Transverse colon (tissue), 4 donors: ENCODE results near the gene AP1S1. TPM values are rescaled to one million over a fixed set of nuclear protein-coding genes. Genes with fewer than 3 reads are reported as not detected.
A peak's percentile ranks its signal among the peaks of the same experiment; 100 is the strongest.
"Not testable (repeated sequence)": the region's sequence is repeated elsewhere in the genome, so short reads cannot be mapped to it uniquely, and the experiment has no call there.

Experiments used
- DNase-seq: peaks from one replicate; pipeline ENCODE4 v3.0.0-alpha.2; 2019
- H3K27ac ChIP-seq, 4 donors: fragments of 200-600 bp; sonication (generic); 2 replicates each; pipeline ENCODE4 v1.5.1; 2016 to 2018; ENCODE audit warnings: inconsistent platforms in 4 of 4
- H3K27me3 ChIP-seq: fragments of 200-600 bp; sonication (generic); 2 replicates; pipeline ENCODE4 v1.5.1; 2017; ENCODE audit warnings: inconsistent platforms
- H3K36me3 ChIP-seq, 4 donors: fragments of 200-600 bp; sonication (generic); 2 replicates each; pipeline ENCODE4 v1.5.1; 2017 to 2019; ENCODE audit warnings: inconsistent platforms in 4 of 4
- H3K4me1 ChIP-seq, 4 donors: fragments of 200-600 bp; sonication (generic); 2 replicates each; pipeline ENCODE4 v1.5.1; 2017 to 2020; ENCODE audit warnings: inconsistent platforms in 4 of 4
- H3K4me3 ChIP-seq, 4 donors: fragments of 200-600 bp; sonication (generic); 1 replicate in 1 of 4; 2 replicates in 3 of 4; pipeline versions ENCODE4 v1.5.1 to v1.6.1; 2017 to 2019; ENCODE audit warnings: inconsistent platforms in 4 of 4
- H3K9me3 ChIP-seq, 2 donors: fragments of 200-600 bp; sonication (generic); 2 replicates each; pipeline ENCODE4 v1.5.1; 2017 to 2019; ENCODE audit warnings: inconsistent platforms in 2 of 2
- EP300 ChIP-seq: sonication (generic); formaldehyde crosslinking; IDR thresholded peaks from one replicate; pipeline ENCODE4 v1.6.1; 2017; ENCODE audit warnings: antibody characterized with exemption, low read depth
- POLR2A ChIP-seq: fragments of 450-650 bp; IDR thresholded peaks from one replicate; pipeline ENCODE4 v1.6.1; 2016; ENCODE audit warnings: antibody characterized with exemption, mild to moderate bottlenecking, moderate library complexity
- POLR2AphosphoS5 ChIP-seq, 3 donors: sonication (generic); formaldehyde crosslinking; IDR thresholded peaks; one replicate each; pipeline ENCODE4 v1.6.1; 2016; ENCODE audit warnings: antibody characterized with exemption in 3 of 3
- WGBS, 2 donors: methylation state at CpG; one replicate each; pipeline ENCODE4 v1.1.5; 2018; ENCODE audit warnings: low coverage in 1 of 2; 5-methylcytosine and 5-hydroxymethylcytosine counted together
- in situ Hi-C, 4 donors: fragments of 200-750 bp; cut with MboI; loops; one replicate each; pipeline versions ENCODE4 v1.15.0 to v1.15.1; 2017; ENCODE audit warnings: low sequenced_read_pairs in 3 of 4, low pct_ligation_motif_present in 1 of 4, low pct_unique_long_range_greater_than_20kb in 1 of 4
- intact Hi-C: fragments of 100-400 bp; cut with DNase I; formaldehyde crosslinking; loops from one replicate; pipeline ENCODE4 v1.15.1; 2023; ENCODE audit warnings: low total_unique reads
- total RNA-seq, 4 donors: library from RNA; depleted of rRNA; stranded (reverse); fragments of >200 nt; gene quantifications; one replicate each; pipeline ENCODE4 v1.1.0, GENCODE V29; 2016
- TF ChIP-seq, protein P1 (sequence below), 5 experiments: fragments of 200-600 bp in 3 of 5; fragments of 450-650 bp in 2 of 5; sonication (generic) in 3 of 5; IDR thresholded peaks; 1 replicate in 2 of 5; 2 replicates in 3 of 5; pipeline ENCODE4 v1.5.1; 2016 to 2017; ENCODE audit warnings: antibody characterized with exemption in 5 of 5, inconsistent platforms in 3 of 5, mild to moderate bottlenecking in 2 of 5, moderate library complexity in 1 of 5

AP1S1 gene
- total RNA-seq, 4 donors from 2014 or later = 18.3 to 87.3 (median 54.0) TPM

DNA sequence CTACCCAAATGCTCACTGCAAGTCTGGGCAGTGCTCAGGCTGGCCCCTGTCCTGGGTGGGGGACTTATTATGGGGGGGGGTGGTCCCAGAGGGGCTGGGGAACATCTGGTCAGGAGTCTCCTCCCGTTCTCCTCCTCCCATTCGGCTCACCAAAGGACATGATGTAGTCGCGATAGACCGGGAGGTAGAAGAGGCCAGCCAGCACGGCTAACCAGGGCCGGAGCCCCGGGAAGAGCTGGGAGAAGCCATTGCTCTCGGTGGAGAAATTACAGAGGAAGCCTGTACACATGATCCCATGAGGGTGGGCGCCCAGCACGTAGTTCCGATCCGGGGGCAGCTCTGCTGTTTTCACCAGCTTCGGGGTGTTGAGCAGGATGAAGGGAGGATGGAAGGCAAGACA, 44.2 kb downstream of the AP1S1 start:
- Histone ChIP-seq H3K27me3 (peaks cover 54% of the 10 kb centered on the region), H3K9me3 (no peaks in the 10 kb centered on the region), H3K27ac (no peak overlapping the region), H3K4me3 (no peak overlapping the region), H3K36me3 (no peaks in the 10 kb centered on the region), H3K4me1 (peaks cover 0 to 22% (median 10%) of the 10 kb centered on the region in 4 donors)
- no peak for DNase-seq
- intact Hi-C loops = loop anchor here (10.0 kb wide), 1 partner anchor 96 kb away; no protein-coding TSS in a partner anchor
- 83% methylated on average over 13 of the region's 14 CpGs; no CpG with 5 or more reads in 1 of the 2 donors for WGBS, 2 donors
- TF ChIP-seq EP300 = no peak
- TF ChIP-seq, protein P1, sequence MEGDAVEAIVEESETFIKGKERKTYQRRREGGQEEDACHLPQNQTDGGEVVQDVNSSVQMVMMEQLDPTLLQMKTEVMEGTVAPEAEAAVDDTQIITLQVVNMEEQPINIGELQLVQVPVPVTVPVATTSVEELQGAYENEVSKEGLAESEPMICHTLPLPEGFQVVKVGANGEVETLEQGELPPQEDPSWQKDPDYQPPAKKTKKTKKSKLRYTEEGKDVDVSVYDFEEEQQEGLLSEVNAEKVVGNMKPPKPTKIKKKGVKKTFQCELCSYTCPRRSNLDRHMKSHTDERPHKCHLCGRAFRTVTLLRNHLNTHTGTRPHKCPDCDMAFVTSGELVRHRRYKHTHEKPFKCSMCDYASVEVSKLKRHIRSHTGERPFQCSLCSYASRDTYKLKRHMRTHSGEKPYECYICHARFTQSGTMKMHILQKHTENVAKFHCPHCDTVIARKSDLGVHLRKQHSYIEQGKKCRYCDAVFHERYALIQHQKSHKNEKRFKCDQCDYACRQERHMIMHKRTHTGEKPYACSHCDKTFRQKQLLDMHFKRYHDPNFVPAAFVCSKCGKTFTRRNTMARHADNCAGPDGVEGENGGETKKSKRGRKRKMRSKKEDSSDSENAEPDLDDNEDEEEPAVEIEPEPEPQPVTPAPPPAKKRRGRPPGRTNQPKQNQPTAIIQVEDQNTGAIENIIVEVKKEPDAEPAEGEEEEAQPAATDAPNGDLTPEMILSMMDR (IDR thresholded peaks at IDR 0.05) = no peak
- no peak for TF ChIP-seq POLR2A
- TF ChIP-seq POLR2AphosphoS5 (IDR thresholded peaks at IDR 0.05) = no peak
- in situ Hi-C loops = loop anchor here in 2 of 4 donors (10.0 kb wide), 2 partner anchors 54 to 76 kb away; no protein-coding TSS in a partner anchor

DNA sequence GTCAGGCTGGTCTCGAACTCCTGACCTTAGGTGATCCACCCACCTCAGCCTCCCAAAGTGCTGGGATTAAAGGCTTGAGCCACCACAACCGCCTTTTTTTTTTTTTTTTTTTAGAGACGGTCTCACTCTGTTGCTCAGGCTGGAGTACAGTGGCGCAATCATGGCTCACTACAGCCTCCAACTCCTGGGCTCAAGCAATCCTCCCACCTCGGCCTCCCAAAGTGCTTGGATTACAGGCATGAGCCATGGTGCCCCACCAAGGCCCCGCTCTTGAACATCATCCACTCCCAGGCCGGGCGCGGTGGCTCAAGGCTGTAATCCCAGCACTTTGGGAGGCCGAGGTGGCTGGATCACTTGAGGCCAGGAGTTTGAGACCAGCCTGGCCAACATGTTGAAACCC, 45.2 kb downstream of the AP1S1 start:
- not testable (repeated sequence) for H3K9me3 ChIP-seq, DNase-seq, H3K4me3 ChIP-seq, H3K36me3 ChIP-seq, H3K27ac ChIP-seq
- peaks cover 54% of the 10 kb centered on the region for H3K27me3 ChIP-seq
- intact Hi-C loops = loop anchor here (10.0 kb wide), 1 partner anchor 95 kb away; no protein-coding TSS in a partner anchor
- in situ Hi-C loops = loop anchor here in 2 of 4 donors (10.0 kb wide), 2 partner anchors 55 to 75 kb away; no protein-coding TSS in a partner anchor
- peaks cover 0 to 22% (median 10%) of the 10 kb centered on the region in 4 donors for H3K4me1 ChIP-seq
- WGBS, 2 donors = 90% methylated on average over 10 of the region's 10 CpGs; no CpG with 5 or more reads in 1 of the 2 donors

DNA sequence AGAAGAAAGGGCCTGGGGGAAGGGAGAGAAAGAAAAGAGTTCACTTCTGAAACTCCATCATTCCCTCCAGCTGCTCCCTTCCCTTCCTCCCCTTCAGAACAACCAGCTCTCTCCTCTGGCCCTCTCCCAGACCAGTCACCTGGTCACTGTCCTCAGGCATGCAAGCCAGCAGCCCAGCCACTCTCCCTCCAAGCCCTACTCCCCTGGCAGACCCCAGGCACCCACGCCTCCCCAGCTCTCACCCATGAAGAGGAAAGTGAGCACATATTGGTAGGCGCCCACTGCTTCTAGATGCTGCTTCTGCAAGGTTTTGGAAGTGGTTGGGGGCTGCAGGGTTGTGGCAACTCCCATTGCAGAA, 46.2 kb downstream of the AP1S1 start:
- Histone ChIP-seq H3K27ac (peak overlapping the region; percentile 72 to 82 (median 79)), H3K36me3 (no peaks in the 10 kb centered on the region), H3K27me3 (peaks cover 54% of the 10 kb centered on the region), H3K4me1 (peaks cover 0 to 22% (median 10%) of the 10 kb centered on the region in 4 donors), H3K9me3 (no peaks in the 10 kb centered on the region), H3K4me3 (peak overlapping the region in 3 of 4 donors; percentile 8 to 44 (median 18))
- TF ChIP-seq, protein P1 (IDR thresholded peaks at IDR 0.05) = no peak
- TF ChIP-seq EP300 = no peak
- no peak for TF ChIP-seq POLR2A
- TF ChIP-seq POLR2AphosphoS5 (IDR thresholded peaks at IDR 0.05) = no peak
- intact Hi-C loops = no loop called here
- in situ Hi-C loops = no loop called here
- 42% methylated on average over 2 of the region's 2 CpGs; no CpG with 5 or more reads in 1 of the 2 donors for WGBS, 2 donors
- no peak for DNase-seq

DNA sequence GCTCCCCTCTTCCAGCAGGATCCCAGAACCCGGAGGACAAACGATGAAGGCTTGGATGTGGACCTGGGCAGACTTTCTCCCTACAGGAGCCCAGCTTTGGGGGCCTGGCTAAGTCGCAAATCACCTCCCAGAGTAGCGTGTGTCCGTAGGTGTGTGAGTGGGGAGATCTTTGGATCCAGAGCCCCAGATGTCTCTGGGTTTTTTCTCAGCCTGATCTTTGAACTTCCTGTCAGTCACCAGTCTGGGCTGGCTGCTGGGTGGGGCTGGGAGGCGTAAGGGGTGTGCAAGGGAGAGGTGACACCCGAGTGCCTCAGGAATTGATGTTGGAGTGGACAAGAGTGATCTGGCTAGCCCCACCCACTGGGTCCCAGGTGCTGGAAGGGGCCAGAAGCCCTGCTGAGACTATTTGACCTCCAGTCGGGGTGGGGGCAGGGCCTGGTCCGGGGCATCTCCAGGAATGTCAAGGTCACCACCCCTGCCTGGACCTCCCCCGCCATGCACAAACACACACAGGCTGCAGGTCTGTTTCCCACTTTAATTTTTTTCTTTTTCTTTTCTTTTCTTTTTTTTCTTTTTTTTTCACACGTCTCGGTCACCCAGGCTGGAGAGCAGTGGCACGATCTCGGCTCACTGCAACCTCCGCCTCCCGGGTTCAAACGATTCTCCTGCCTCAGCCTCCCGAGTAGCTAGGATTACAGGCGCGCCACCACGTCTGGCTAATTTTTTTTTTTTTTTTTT, 46.8 kb downstream of the AP1S1 start, which contains the start of gene MOGAT3:
Gene MOGAT3 (minus strand): TSS at position 175 of the 738 bp plus-strand sequence. CDS start 182 bp downstream, outside the sequence.
- peak; percentile 89 for DNase-seq
- TF ChIP-seq POLR2AphosphoS5 (IDR thresholded peaks at IDR 0.05) = peak; percentile 33 to 92 (median 80)
- TF ChIP-seq EP300 = no peak
- TF ChIP-seq POLR2A = peak; percentile 86
- TF ChIP-seq, protein P1 (IDR thresholded peaks at IDR 0.05) = no peak
- WGBS, 2 donors = 29% methylated on average over 21 of the region's 21 CpGs; no CpG with 5 or more reads in 1 of the 2 donors

More for the DNA sequence above, 46.8 kb downstream of the AP1S1 start, which contains the start of gene MOGAT3:
- Histone ChIP-seq H3K27me3 (peaks cover 53% of the 10 kb centered on the region), H3K4me3 (peak within 1 kb of the TSS in 3 of 4 donors; percentile 15 to 44 (median 35)), H3K36me3 (no peaks in the 10 kb centered on the region), H3K4me1 (peaks cover 0 to 22% (median 10%) of the 10 kb centered on the region in 4 donors), H3K27ac (peak within 1 kb of the TSS; percentile 72 to 82 (median 79)), H3K9me3 (no peaks in the 10 kb centered on the region)
- intact Hi-C loops (no loop called here), in situ Hi-C loops (no loop called here)
